Mesangial cell (primary cell): ENCODE results near the gene AZU1. TPM values are rescaled to one million over a fixed set of nuclear protein-coding genes. Genes with fewer than 3 reads are reported as not detected.

ENCODE experiments used
- total RNA-seq: library from RNA; depleted of rRNA; stranded (reverse); fragments of >200 nt; gene quantifications from 2 replicates; pipeline ENCODE4 v1.2.3, GENCODE V29; 2015

Gene AZU1
- total RNA-seq = not detected in 2 replicates

GRCh38 chr19:827710-828321 lies at the start of gene AZU1:
AZU1 (plus strand) TSS chr19:827837; CDS start chr19:827847, 10 bp downstream.

GRCh38 chr19:796692-797527 lies 30.7 kb upstream of the AZU1 start, which contains the start of gene PTBP1:
PTBP1 (plus strand) TSS chr19:797452; CDS start chr19:797498, 46 bp downstream.

GRCh38 chr19:821825-822503 lies 5.7 kb upstream of the AZU1 start, which contains the start of gene PLPPR3:
PLPPR3 (minus strand) TSS chr19:821955; CDS start chr19:821559, 396 bp downstream.

GRCh38 chr19:840519-841206 lies 13.0 kb downstream of the AZU1 start, which contains the start of gene PRTN3:
PRTN3 (plus strand) TSS chr19:840999; CDS start chr19:841009, 10 bp downstream.

GRCh38 chr19:852136-853013 lies 24.7 kb downstream of the AZU1 start, which contains the start of gene ELANE:
ELANE (plus strand) TSS chr19:852303; CDS start chr19:852329, 26 bp downstream.

GRCh38 chr19:858868-859843 lies 31.5 kb downstream of the AZU1 start, which contains the start of gene CFD:
CFD (plus strand) TSS chr19:859664; CDS start chr19:859690, 26 bp downstream.

Other genes with a start within 250 kb of the AZU1 start
- gene HCN2, start 238.0 kb upstream of the AZU1 start, total RNA-seq = 1.1 and 2.8 TPM in 2 replicates
- gene POLRMT, start 194.3 kb upstream of the AZU1 start, total RNA-seq = 40.4 and 65.2 TPM in 2 replicates
- gene FGF22, start 188.0 kb upstream of the AZU1 start, total RNA-seq = 0.16 and 0.51 TPM in 2 replicates
- gene RNF126, start 164.6 kb upstream of the AZU1 start, total RNA-seq = 82.0 and 136 TPM in 2 replicates
- 507 and 589 TPM in 2 replicates for gene FSTL3, start 151.4 kb upstream of the AZU1 start, total RNA-seq
- not detected in 2 replicates for gene PRSS57, start 132.4 kb upstream of the AZU1 start, total RNA-seq
- 6.0 and 75.6 TPM in 2 replicates for gene PALM, start 118.9 kb upstream of the AZU1 start, total RNA-seq
- 7.0 and 20.2 TPM in 2 replicates for gene MISP, start 76.7 kb upstream of the AZU1 start, total RNA-seq
- gene PTBP1, start 30.4 kb upstream of the AZU1 start, total RNA-seq = 230 and 407 TPM in 2 replicates
- gene PLPPR3, start 5.9 kb upstream of the AZU1 start, total RNA-seq = 1.5 and 4.7 TPM in 2 replicates
- not detected in 2 replicates for gene PRTN3, start 13.2 kb downstream of the AZU1 start, total RNA-seq
- gene ELANE, start 24.5 kb downstream of the AZU1 start, total RNA-seq = 0.63 TPM in 1 of 2 replicates, not detected in the other
- gene CFD, start 31.8 kb downstream of the AZU1 start, total RNA-seq = 0.81 and 7.0 TPM in 2 replicates
- gene MED16, start 65.3 kb downstream of the AZU1 start, total RNA-seq = 63.2 and 66.3 TPM in 2 replicates
- not detected in 2 replicates for gene RNU6-9, start 65.6 kb downstream of the AZU1 start, total RNA-seq
- 45.5 and 61.0 TPM in 2 replicates for gene R3HDM4, start 85.4 kb downstream of the AZU1 start, total RNA-seq
- gene KISS1R, start 89.5 kb downstream of the AZU1 start, total RNA-seq = 0.13 TPM in 1 of 2 replicates, not detected in the other
- gene ARID3A, start 98.2 kb downstream of the AZU1 start, total RNA-seq = 22.1 and 24.1 TPM in 2 replicates
- 91.8 and 108 TPM in 2 replicates for gene WDR18, start 156.5 kb downstream of the AZU1 start, total RNA-seq
- gene GRIN3B, start 172.6 kb downstream of the AZU1 start, total RNA-seq = 0.49 and 2.5 TPM in 2 replicates
- gene TMEM259, start 193.3 kb downstream of the AZU1 start, total RNA-seq = 165 and 187 TPM in 2 replicates
- gene RNU6-2, start 193.7 kb downstream of the AZU1 start, total RNA-seq = not detected in 2 replicates
- 407 and 539 TPM in 2 replicates for gene CNN2, start 198.8 kb downstream of the AZU1 start, total RNA-seq
- 25.1 and 37.0 TPM in 2 replicates for gene ABCA7, start 212.3 kb downstream of the AZU1 start, total RNA-seq
- 3.1 and 4.8 TPM in 2 replicates for gene ARHGAP45, start 239.3 kb downstream of the AZU1 start, total RNA-seq